Measurements from ENCODE around the gene TRIM38.
A peak's percentile ranks its signal among the peaks of the same experiment; 100 is the strongest.
"Not testable (repeated sequence)": the region's sequence is repeated elsewhere in the genome, so short reads cannot be mapped to it uniquely, and the experiment has no call there.

TRIM38 gene, protein sequence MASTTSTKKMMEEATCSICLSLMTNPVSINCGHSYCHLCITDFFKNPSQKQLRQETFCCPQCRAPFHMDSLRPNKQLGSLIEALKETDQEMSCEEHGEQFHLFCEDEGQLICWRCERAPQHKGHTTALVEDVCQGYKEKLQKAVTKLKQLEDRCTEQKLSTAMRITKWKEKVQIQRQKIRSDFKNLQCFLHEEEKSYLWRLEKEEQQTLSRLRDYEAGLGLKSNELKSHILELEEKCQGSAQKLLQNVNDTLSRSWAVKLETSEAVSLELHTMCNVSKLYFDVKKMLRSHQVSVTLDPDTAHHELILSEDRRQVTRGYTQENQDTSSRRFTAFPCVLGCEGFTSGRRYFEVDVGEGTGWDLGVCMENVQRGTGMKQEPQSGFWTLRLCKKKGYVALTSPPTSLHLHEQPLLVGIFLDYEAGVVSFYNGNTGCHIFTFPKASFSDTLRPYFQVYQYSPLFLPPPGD

GRCh38 chr6:25962149-25963127, at the start of gene TRIM38:
TSS of gene TRIM38 (plus strand) at chr6:25962802. CDS start at chr6:25966523, 3,721 bp downstream.
- DNase-seq (ENCODE audit: low spot score): peak; percentile 89

DNA sequence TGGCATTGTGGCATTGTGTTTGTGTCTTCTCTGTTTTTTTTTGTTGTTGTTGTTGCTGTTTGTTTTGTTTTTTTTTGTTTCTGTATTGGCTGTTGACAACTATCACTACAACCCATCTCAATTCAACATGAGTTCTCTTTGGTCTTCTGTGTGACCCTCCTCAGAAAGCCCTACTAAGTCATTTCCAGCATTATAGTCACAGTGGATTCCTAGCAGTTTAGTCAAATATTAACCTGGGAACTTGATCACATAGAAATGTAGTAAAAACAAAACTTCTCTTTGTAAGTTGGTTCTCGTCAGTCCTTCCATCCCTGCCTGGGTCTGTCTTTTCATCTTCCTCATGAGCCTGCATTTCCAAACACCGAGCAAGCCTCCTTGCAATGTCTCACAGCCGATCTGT, 48.9 kb upstream of the TRIM38 start:
- no peak for DNase-seq (ENCODE audit: low spot score)

GRCh38 chr6:25916330-25916729, 46.3 kb upstream of the TRIM38 start:
- DNase-seq (ENCODE audit: low spot score): no peak

- DNase-seq (ENCODE audit: low spot score): no peak
These were observed 45.7 kb upstream of the TRIM38 start for GRCh38 chr6:25916789-25917490.

DNA sequence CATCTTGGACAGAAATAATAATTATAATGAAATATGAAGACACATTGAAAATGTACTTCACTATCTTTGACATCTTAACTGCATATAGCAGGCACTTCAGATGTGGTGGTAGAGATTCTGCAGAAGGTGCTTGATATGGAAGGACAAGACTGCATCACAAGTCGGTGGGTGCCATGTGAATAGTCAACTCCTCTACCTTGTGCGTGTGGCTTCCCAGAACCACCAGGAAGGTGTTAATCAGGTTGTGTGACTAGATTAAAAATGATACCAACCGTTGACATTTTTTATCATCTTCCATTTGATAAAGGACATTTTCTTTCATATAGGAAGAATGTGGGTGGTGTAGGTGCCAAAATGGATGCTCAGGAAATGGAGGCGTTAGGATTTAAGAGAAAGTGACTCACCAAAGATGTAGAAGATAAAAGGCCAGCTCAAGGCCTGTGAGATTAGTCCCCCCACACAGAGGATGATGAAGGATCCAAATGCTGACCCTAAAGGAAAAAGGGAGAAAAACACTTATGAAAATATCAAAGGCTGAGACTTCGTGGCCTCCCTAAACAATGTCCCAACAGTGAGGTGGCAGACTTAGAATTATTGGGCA, 44.4 kb upstream of the TRIM38 start:
- DNase-seq (ENCODE audit: low spot score): no peak

DNA sequence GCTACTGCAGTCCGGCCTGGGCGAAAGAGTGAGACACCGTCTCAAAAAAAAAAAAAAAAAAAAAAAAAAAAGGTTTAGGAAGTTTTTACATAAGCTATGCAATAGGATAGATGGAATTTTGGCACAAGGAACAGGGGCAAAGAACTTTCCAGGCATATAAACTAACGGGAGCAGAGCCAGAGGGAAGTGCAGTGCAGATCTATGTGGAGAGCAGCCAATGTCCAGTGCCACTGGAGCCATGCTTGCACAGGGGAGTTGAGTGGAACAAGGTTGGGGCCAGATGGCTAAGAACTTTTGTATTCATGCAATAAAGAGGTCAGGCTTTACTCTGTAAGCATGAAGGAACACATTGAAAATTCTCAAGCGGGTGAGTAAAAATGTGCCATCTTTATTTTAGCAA, 42.9 kb upstream of the TRIM38 start:
- DNase-seq (ENCODE audit: low spot score): no peak

GRCh38 chr6:25921525-25922203, 40.9 kb upstream of the TRIM38 start:
- DNase-seq (ENCODE audit: low spot score): no peak

GRCh38 chr6:25922301-25922700, 40.3 kb upstream of the TRIM38 start:
- DNase-seq (ENCODE audit: low spot score): no peak

- DNase-seq (ENCODE audit: low spot score): no peak
These were observed 36.7 kb upstream of the TRIM38 start for GRCh38 chr6:25925876-25926275.

DNA sequence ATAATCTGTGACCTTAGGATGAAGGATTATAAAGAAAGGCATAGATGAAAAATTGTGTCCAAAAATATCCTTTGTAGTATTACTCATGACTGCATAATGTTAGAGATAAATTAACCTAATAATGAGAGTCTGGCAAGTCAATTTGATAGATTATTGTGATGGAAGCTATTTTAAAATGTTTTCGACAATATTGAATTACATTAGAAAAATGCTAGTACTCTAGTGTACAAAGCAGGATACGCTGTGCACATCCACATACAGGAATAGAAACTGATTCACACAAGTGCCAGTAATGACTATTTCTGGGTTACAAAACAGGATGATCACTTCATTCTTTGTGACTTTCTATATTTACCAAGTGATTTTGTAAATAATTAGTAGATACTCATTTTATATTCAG, 35.4 kb upstream of the TRIM38 start:
- DNase-seq (ENCODE audit: low spot score): no peak

DNA sequence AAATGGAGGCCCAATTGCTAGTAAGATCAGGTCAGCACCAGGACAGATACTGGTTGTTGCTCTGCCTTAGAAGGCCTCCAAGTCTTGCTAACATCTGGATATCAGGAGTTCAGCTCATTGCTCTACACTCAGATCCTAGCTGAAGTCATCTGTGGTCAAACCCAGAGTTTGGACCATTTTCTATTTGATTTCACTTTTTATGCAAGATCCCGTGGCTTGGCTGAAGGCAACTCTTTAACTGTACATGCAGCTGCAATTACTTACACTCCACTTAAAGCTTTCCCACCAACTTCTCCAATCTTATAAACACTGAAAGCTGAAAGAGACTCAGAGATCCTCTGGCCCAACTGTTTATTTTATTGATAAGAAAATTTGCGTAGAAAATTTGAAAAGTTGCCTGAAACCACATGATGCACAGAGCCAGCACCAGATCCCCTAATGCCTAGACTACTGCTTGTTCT, 34.8 kb upstream of the TRIM38 start:
- no peak for DNase-seq (ENCODE audit: low spot score)

GRCh38 chr6:25928562-25929324, 33.9 kb upstream of the TRIM38 start:
- no peak for DNase-seq (ENCODE audit: low spot score)

- not testable (repeated sequence) for DNase-seq (ENCODE audit: low spot score)
These were observed 32.8 kb upstream of the TRIM38 start for GRCh38 chr6:25929785-25930184.

DNA sequence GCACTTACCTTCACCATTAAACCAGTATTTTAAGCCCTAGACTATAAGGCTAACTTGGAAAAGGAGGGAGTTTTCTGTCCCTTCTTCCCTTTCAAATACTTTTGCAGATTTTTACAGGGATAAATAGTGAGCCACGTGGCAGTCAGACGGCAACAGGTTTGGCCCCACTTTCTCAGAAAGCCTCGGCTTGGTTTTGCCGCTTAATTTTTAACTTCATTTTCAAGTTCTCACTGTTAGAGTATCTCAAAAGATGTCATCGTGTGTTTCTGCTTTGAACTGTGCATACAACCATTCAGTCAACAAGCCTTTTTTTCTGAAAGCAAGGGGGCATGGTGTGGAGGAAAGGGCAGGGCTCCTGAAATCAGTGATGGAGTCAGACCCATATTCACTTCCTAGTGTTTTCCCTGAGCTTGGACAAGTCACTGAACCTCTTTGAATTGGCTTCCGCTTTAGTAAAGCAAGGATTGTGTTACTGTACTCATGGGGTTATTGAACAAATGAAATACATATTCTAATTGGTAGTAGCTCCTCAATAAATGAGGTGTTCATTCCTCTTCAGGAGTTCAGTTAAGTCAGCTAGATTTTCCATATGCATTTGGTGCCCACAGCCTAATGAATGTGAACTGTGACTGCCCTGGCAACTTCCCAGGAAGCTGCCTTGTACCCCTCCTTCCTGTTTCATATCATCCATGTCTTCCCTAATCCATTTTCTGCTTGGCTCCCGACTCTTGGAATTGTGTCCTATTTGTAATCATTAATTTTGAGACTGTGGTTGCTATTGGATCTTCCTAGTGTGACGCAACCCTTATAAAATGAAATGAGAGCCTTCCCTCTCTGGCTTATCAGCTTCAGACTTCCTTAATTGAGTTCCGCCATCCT, 31.8 kb upstream of the TRIM38 start, which contains the start of gene SLC17A2:
Gene SLC17A2 (minus strand): TSS at position 160 of the 879 bp plus-strand sequence. CDS start 4,895 bp downstream, outside the sequence.
- DNase-seq (ENCODE audit: low spot score): no peak

GRCh38 chr6:25931411-25931709, 31.2 kb upstream of the TRIM38 start:
- no peak for DNase-seq (ENCODE audit: low spot score)

- DNase-seq (ENCODE audit: low spot score): no peak
These were observed 28.4 kb upstream of the TRIM38 start for GRCh38 chr6:25934156-25934555.

- DNase-seq (ENCODE audit: low spot score): no peak
These were observed 27.8 kb upstream of the TRIM38 start for GRCh38 chr6:25934735-25935313.

DNA sequence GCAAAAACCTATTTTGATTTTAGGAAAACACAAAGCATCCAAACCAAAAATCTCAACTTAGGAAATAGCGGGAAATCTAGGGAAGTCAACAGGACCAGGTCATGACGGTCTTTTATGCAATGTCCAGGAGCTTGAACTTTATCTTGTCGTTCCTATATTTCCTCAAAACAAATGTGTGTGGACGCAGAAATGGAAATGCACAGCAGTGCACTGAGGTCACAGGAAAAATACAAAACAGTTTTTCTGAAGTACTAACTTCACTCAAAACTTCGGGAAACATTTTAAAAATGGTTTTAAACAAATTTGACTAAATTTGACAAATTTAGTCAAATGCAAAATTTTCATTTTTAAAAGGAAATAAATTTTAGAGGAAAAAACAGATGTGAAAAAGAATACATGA, 26.6 kb upstream of the TRIM38 start:
- no peak for DNase-seq (ENCODE audit: low spot score)

DNA sequence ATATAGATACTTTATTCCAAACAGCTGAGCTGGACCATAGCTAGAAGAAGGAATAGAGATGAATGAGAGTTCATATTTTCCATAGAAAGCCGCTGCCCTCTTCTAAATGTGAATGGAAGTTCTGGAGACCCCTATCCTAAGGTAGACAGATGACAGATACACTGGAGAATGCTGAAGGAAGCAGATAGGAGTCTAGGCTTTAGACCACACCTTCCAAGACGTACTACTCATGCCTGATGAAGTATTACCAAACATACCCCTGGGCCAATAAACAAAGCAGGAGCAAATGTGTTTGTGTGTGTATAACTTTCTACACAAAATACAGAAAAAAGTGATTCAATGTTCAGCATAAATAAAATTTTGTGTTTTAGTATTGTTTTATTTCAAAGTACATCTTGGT, 23.0 kb upstream of the TRIM38 start:
- DNase-seq (ENCODE audit: low spot score): no peak

Measured in germinal center (tissue), 1 donor.